8988T (cell line): ENCODE measurements around the gene MRM3.
"Not testable (repeated sequence)": the region's sequence is repeated elsewhere in the genome, so short reads cannot be mapped to it uniquely, and the experiment has no call there.

Experiments
- DNase-seq: peaks from one replicate; pipeline ENCODE4 v3.0.0; 2011

The MRM3 gene

GRCh38 chr17:828761-829160 lies 46.6 kb downstream of the MRM3 start:
- DNase-seq: no peak

GRCh38 chr17:829614-830013 lies 47.5 kb downstream of the MRM3 start:
- DNase-seq: not testable (repeated sequence)

GRCh38 chr17:830381-830780 lies 48.2 kb downstream of the MRM3 start:
- no peak for DNase-seq

- no peak for DNase-seq
Observed at GRCh38 chr17:830950-831349, 48.8 kb downstream of the MRM3 start.

GRCh38 chr17:834136-834535 lies 52.0 kb downstream of the MRM3 start:
- no peak for DNase-seq

GRCh38 chr17:835263-835662 lies 53.1 kb downstream of the MRM3 start:
- DNase-seq: no peak

- DNase-seq: not testable (repeated sequence)
Observed at GRCh38 chr17:835721-836120, 53.6 kb downstream of the MRM3 start.

GRCh38 chr17:836151-836550 lies 54.0 kb downstream of the MRM3 start:
- no peak for DNase-seq

- DNase-seq: no peak
Observed at GRCh38 chr17:838486-838885, 56.3 kb downstream of the MRM3 start.

- no peak for DNase-seq
Observed at GRCh38 chr17:841313-841712, 59.2 kb downstream of the MRM3 start.
